HepG2 (cell line): ENCODE data around the gene RELL1. TPM values are rescaled to one million over a fixed set of nuclear protein-coding genes. Genes with fewer than 3 reads are reported as not detected.

Source experiments
- ATAC-seq: fragments of 200-7000 bp; cut with Tn5 transposase; 3 replicates; pipeline ENCODE4 v1.9.1; 2020; ENCODE audit warnings: mild to moderate bottlenecking, moderate library complexity
- BruUV-seq: library from RNA; stranded (reverse); fragments of 400-500 nt; replicated peaks from 2 replicates; lab custom pipeline; 2021; lab: Mats Ljungman, UMichigan
- CTCF ChIA-PET: fragments of 300-600 bp; formaldehyde crosslinking; extraction: SDS; loops from one replicate; lab custom pipeline; 2021; ENCODE audit warnings: low total read pairs, inconsistent platforms, low intra/inter-chr PET ratio; lab: Yijun Ruan, JAX
- POLR2A ChIA-PET: fragments of 350-600 bp; sonication (Branson Sonifier 250); formaldehyde crosslinking; loops from one replicate; lab custom pipeline; 2020; ENCODE audit warnings: antibody characterized with exemption, inconsistent platforms; lab: Yijun Ruan, JAX
- DNase-seq: peaks from one replicate; pipeline ENCODE4 v3.0.0-alpha.2; 2015; ENCODE audit warnings: low spot score
- FAIRE-seq: peaks from 3 replicates; lab custom pipeline; 2011; peaks lifted over from hg19 to GRCh38; lab: Jason Lieb, UNC
- H2AFZ ChIP-seq: one replicate; pipeline ENCODE4 v1.6.1; 2011; ENCODE audit warnings: low read length, inconsistent platforms
- H3K27ac ChIP-seq: fragments of 300-600 bp; 3 replicates; pipeline ENCODE4 v1.8.0; 2011; ENCODE audit warnings: mixed run types, mild to moderate bottlenecking, mixed read lengths, low read length, inconsistent platforms; ENCODE audit not compliant: insufficient read depth; ENCODE audit errors: extremely low read length
- H3K27me3 ChIP-seq, 2 experiments: fragments of 200-600 bp in 1 of 2; 2 replicates in 1 of 2; 3 replicates in 1 of 2; pipeline versions ENCODE4 v1.6.0 to v1.8.0; 2011; ENCODE audit warnings: low read length in 2 of 2, mild to moderate bottlenecking in 2 of 2, moderate library complexity in 2 of 2, inconsistent platforms in 1 of 2; ENCODE audit not compliant: insufficient read depth in 2 of 2, control insufficient read depth in 1 of 2
- H3K36me3 ChIP-seq, 2 experiments: fragments of 200-600 bp in 1 of 2; replicated peaks in 1 of 2; 2 replicates in 1 of 2; 3 replicates in 1 of 2; pipeline versions ENCODE4 v1.5.1 to v1.8.0; 2011; ENCODE audit warnings: low read length in 2 of 2, inconsistent platforms in 1 of 2; ENCODE audit not compliant: insufficient read depth in 2 of 2, control insufficient read depth in 1 of 2
- H3K4me1 ChIP-seq: 2 replicates; pipeline ENCODE4 v1.5.1; 2012; ENCODE audit warnings: low read length, inconsistent platforms; ENCODE audit not compliant: insufficient read depth
- H3K4me2 ChIP-seq: 2 replicates; pipeline ENCODE4 v1.6.0; 2011; ENCODE audit warnings: low read depth, low read length, inconsistent platforms
- H3K4me3 ChIP-seq, 3 experiments: fragments of 200-600 bp in 1 of 3; sonication (generic), shearing (Covaris generic) in 1 of 3; replicated peaks in 1 of 3; 2 replicates each; pipeline ENCODE4 v1.5.1; 2011 to 2016; ENCODE audit warnings: low read length in 3 of 3, inconsistent platforms in 2 of 3, low read depth in 2 of 3, mild to moderate bottlenecking in 2 of 3, control low read depth in 1 of 3, mixed read lengths in 1 of 3; ENCODE audit not compliant: insufficient read depth in 1 of 3
- H3K79me2 ChIP-seq: one replicate; pipeline ENCODE4 v1.6.1; 2011; ENCODE audit warnings: low read length, inconsistent platforms; ENCODE audit not compliant: insufficient read depth
- H3K9ac ChIP-seq: 2 replicates; pipeline ENCODE4 v1.6.0; 2011; ENCODE audit warnings: mild to moderate bottlenecking, low read depth, low read length, inconsistent platforms; ENCODE audit not compliant: insufficient read depth
- H3K9me3 ChIP-seq: 2 replicates; pipeline ENCODE4 v1.5.1; 2012; ENCODE audit warnings: mild to moderate bottlenecking, low read length
- H4K20me1 ChIP-seq: 2 replicates; pipeline ENCODE4 v1.6.0; 2011; ENCODE audit warnings: inconsistent platforms, mild to moderate bottlenecking, low read length, moderate library complexity; ENCODE audit not compliant: insufficient read depth
- CEBPG ChIP-seq: IDR thresholded peaks from 2 replicates; pipeline ENCODE4 v1.6.1; 2016
- FOXO4 ChIP-seq: sonication (generic); formaldehyde crosslinking; conservative IDR thresholded peaks from 2 replicates; pipeline ENCODE4 v1.8.1; 2023; ENCODE audit warnings: missing genetic modification reagents
- HDAC6 ChIP-seq: fragments of 200-600 bp; sonication (generic); IDR thresholded peaks from 2 replicates; pipeline ENCODE4 v1.7.0; 2017; ENCODE audit warnings: mild to moderate bottlenecking, antibody characterized with exemption, low read length, low read depth
- HES4 ChIP-seq: sonication (generic); formaldehyde crosslinking; IDR thresholded peaks from 2 replicates; pipeline ENCODE4 v1.9.0; 2021; ENCODE audit warnings: mild to moderate bottlenecking, missing genetic modification reagents, borderline replicate concordance
- KDM3A ChIP-seq: IDR thresholded peaks from 2 replicates; pipeline ENCODE4 v1.6.1; 2018; ENCODE audit warnings: low read depth, missing compliant biosample characterization
- NR2F2 ChIP-seq: IDR thresholded peaks from 2 replicates; pipeline ENCODE4 v1.6.1; 2012; ENCODE audit warnings: low read depth, inconsistent platforms, borderline replicate concordance
- NRL ChIP-seq: sonication (generic); formaldehyde crosslinking; IDR thresholded peaks from 2 replicates; pipeline ENCODE4 v1.5.0; 2020; ENCODE audit warnings: missing genetic modification reagents, mild to moderate bottlenecking, moderate library complexity, borderline replicate concordance
- RBM39 ChIP-seq: fragments of 200-400 bp; formaldehyde crosslinking; IDR thresholded peaks from one replicate; pipeline ENCODE4 v1.6.1; 2018; ENCODE audit warnings: antibody characterized with exemption, mild to moderate bottlenecking, low read depth, low read length; ENCODE audit not compliant: poor library complexity, severe bottlenecking
- SKI ChIP-seq: fragments of 450-650 bp; IDR thresholded peaks from one replicate; pipeline ENCODE4 v1.6.1; 2018; ENCODE audit warnings: mild to moderate bottlenecking; ENCODE audit not compliant: partially characterized antibody
- SOX6 ChIP-seq, 2 experiments: fragments of 450-650 bp in 1 of 2; sonication (generic) in 1 of 2; formaldehyde crosslinking in 1 of 2; IDR thresholded peaks; 2 replicates each; pipeline versions ENCODE4 v1.4.0 to v1.6.1; 2017 to 2020; ENCODE audit warnings: antibody characterized with exemption in 1 of 2, mild to moderate bottlenecking in 1 of 2, missing genetic modification reagents in 1 of 2
- SP2 ChIP-seq: sonication (generic); formaldehyde crosslinking; IDR thresholded peaks from 2 replicates; pipeline ENCODE4 v1.5.1; 2020; ENCODE audit warnings: mild to moderate bottlenecking, missing genetic modification reagents
- TSC22D2 ChIP-seq: sonication (generic); formaldehyde crosslinking; IDR thresholded peaks from 2 replicates; pipeline ENCODE4 v1.5.1; 2020; ENCODE audit warnings: missing genetic modification reagents, mild to moderate bottlenecking, borderline replicate concordance
- XRCC5 ChIP-seq: fragments of 200-400 bp; formaldehyde crosslinking; optimal IDR thresholded peaks from 2 replicates; pipeline ENCODE3; 2017; ENCODE audit warnings: mild to moderate bottlenecking, low read length
- ZNF282 ChIP-seq: fragments of 450-650 bp; IDR thresholded peaks from 2 replicates; pipeline ENCODE4 v1.6.1; 2018; ENCODE audit not compliant: partially characterized antibody
- WGBS: methylation state at CpG from one replicate; pipeline ENCODE4 v1.1.6; 2017; ENCODE audit warnings: low lambda C conversion rate; 5-methylcytosine and 5-hydroxymethylcytosine counted together
- in situ Hi-C: cut with HindIII; loops from 2 replicates; pipeline ENCODE4 v1.10.0; 2017; ENCODE audit warnings: low pct_unique_long_range_greater_than_20kb; ENCODE audit not compliant: extremely low pct_ligation_motif_present
- intact Hi-C: fragments of 100-400 bp; cut with micrococcal nuclease; formaldehyde crosslinking; loops from one replicate; pipeline ENCODE4 v1.10.0; 2022; ENCODE audit not compliant: unreplicated experiment
- polyA plus RNA-seq, 8 experiments: library from polyadenylated mRNA; depleted of rRNA in 3 of 8; stranded (reverse) in 7 of 8; unstranded in 1 of 8; fragments of >200 nt; fragmentation: Illumina TruSeq in 4 of 8; extraction: Trizol in 4 of 8; gene quantifications; 2 replicates each; pipeline versions ENCODE4 v1.2.1 to v1.2.3, GENCODE V29; 2011 to 2016; ENCODE audit warnings: low read depth in 4 of 8, missing spikeins in 1 of 8, mixed read lengths in 1 of 8; ENCODE audit not compliant: insufficient read depth in 1 of 8
- total RNA-seq, 5 experiments: library from RNA; depleted of rRNA; stranded (reverse); fragments of >200 nt; fragmentation: Illumina TruSeq; extraction: Trizol; gene quantifications; 2 replicates each; pipeline ENCODE4 v1.2.3, GENCODE V29; 2016; ENCODE audit warnings: low read depth in 1 of 5
- TF ChIP-seq, protein P1 (sequence below): sonication (generic); formaldehyde crosslinking; IDR thresholded peaks from 2 replicates; pipeline ENCODE4 v1.9.0; 2022; ENCODE audit warnings: missing genetic modification reagents, mild to moderate bottlenecking, borderline replicate concordance
- TF ChIP-seq, protein P2 (sequence below): sonication (generic); formaldehyde crosslinking; IDR thresholded peaks from 2 replicates; pipeline ENCODE4 v1.8.0; 2022; ENCODE audit warnings: mild to moderate bottlenecking, missing genetic modification reagents

RELL1 gene
- total and polyA plus RNA-seq, 2 of the 13 experiments (the other 11 are each of a cell fraction or from before 2014, with no cell fraction given): 8.4 to 58.4 TPM

DNA sequence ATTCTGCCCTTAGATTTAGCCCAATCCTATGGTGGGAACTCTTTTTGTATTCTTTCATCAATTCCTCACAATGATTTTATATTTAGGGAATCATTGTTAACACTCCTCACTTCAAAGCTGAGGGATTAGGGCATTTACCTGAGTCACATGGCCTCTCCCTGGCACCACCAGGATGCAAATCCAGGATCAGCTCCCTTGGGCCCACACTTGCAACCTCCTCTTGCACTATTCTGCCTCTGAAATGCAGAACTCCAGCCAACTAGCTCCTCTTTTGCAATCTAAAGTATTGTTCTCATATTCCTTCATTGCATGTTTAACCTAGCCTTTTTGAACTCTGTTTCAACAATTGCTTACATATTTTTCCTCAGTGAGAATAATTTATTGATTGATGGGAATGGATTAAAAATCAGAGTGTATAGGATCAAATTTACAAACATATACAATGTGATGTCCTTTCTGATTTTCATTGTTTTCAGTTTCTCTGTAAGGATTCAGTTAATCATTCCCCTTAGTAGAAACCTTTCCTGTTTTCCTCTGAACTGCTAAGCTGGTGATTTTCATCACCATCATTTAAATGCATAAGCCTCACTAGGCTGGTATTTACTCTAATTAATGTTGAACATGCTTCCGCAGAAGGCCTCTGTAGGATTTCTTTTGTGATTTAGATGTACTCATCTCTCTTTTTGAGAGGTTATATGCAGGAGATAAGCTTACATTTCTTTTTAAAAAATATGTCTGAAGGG lies 3.3 kb upstream of the RELL1 start:
- Histone ChIP-seq H3K27me3 (no peaks in the 10 kb centered on the region; a peak in 2 of 5 replicates), H3K9me3 (peaks cover 8% of the 10 kb centered on the region; the same call in 1 of the 2 replicates), H3K79me2 (peaks cover 10% of the 10 kb centered on the region), H3K27ac (no peak overlapping the region), H4K20me1 (no peaks in the 10 kb centered on the region), H3K4me1 (peaks cover 18% of the 10 kb centered on the region), H2AFZ (no peak overlapping the region), H3K4me3 (no peak overlapping the region), H3K4me2 (no peak overlapping the region), H3K36me3 (no peaks in the 10 kb centered on the region), H3K9ac (no peak overlapping the region)
- 44% methylated on average over 1 of the region's 1 CpG for WGBS
- in situ Hi-C loops (loop anchor here (5.0 kb wide), 1 partner anchor 87 kb away; no protein-coding TSS in a partner anchor), intact Hi-C loops (loop anchor here (5.0 to 10.0 kb wide), 2 partner anchors 93 to 975 kb away; partner anchors contain the start of gene KLF3)
- DNase-seq (no peak), ATAC-seq (no peak), FAIRE-seq (no peak)
- ChIA-PET POLR2A (no interaction called here), CTCF (no interaction called here)
- TF ChIP-seq FOXO4 (CRISPR knock-in tag) (no peak), CEBPG (CRISPR knock-in tag) (no peak), NR2F2 (no peak), KDM3A (CRISPR knock-in tag) (no peak), ZNF282 (no peak), HDAC6 (no peak), SP2 (CRISPR knock-in tag) (no peak), SOX6 (IDR thresholded peaks at IDR 0.05) (no peak), SOX6 (CRISPR knock-in tag; IDR thresholded peaks at IDR 0.05) (no peak), TSC22D2 (no peak), RBM39 (no peak), SKI (no peak), NRL (CRISPR knock-in tag) (no peak), XRCC5 (no peak), HES4 (no peak)
- TF ChIP-seq, protein P1, sequence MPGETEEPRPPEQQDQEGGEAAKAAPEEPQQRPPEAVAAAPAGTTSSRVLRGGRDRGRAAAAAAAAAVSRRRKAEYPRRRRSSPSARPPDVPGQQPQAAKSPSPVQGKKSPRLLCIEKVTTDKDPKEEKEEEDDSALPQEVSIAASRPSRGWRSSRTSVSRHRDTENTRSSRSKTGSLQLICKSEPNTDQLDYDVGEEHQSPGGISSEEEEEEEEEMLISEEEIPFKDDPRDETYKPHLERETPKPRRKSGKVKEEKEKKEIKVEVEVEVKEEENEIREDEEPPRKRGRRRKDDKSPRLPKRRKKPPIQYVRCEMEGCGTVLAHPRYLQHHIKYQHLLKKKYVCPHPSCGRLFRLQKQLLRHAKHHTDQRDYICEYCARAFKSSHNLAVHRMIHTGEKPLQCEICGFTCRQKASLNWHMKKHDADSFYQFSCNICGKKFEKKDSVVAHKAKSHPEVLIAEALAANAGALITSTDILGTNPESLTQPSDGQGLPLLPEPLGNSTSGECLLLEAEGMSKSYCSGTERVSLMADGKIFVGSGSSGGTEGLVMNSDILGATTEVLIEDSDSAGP: no peak
- TF ChIP-seq, protein P2, sequence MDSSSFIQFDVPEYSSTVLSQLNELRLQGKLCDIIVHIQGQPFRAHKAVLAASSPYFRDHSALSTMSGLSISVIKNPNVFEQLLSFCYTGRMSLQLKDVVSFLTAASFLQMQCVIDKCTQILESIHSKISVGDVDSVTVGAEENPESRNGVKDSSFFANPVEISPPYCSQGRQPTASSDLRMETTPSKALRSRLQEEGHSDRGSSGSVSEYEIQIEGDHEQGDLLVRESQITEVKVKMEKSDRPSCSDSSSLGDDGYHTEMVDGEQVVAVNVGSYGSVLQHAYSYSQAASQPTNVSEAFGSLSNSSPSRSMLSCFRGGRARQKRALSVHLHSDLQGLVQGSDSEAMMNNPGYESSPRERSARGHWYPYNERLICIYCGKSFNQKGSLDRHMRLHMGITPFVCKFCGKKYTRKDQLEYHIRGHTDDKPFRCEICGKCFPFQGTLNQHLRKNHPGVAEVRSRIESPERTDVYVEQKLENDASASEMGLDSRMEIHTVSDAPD (CRISPR knock-in tag): no peak
- no TSS peak for BruUV-seq
